MG63 (cell line): Measurements from ENCODE around the gene RYR2. TPM values are rescaled to one million over a fixed set of nuclear protein-coding genes. Genes with fewer than 3 reads are reported as not detected.

Source experiments
- DNase-seq: peaks from one replicate; pipeline ENCODE4 v3.0.0-alpha.2; 2020
- H3K27me3 ChIP-seq: fragments of 250-450 bp; sonication (Bioruptor Pico); 2 replicates; pipeline ENCODE4 v1.5.1; 2020; ENCODE audit warnings: mild to moderate bottlenecking, moderate library complexity
- H3K36me3 ChIP-seq: fragments of 250-450 bp; sonication (Bioruptor Pico); 2 replicates; pipeline ENCODE4 v1.5.1; 2020; ENCODE audit warnings: mild to moderate bottlenecking, moderate library complexity
- H3K4me3 ChIP-seq: fragments of 250-450 bp; sonication (Bioruptor Pico); 2 replicates; pipeline ENCODE4 v1.5.1; 2020; ENCODE audit warnings: mild to moderate bottlenecking, moderate library complexity
- H3K9me3 ChIP-seq: fragments of 250-450 bp; sonication (Bioruptor Pico); 2 replicates; pipeline ENCODE4 v1.5.1; 2020; ENCODE audit warnings: mild to moderate bottlenecking, moderate library complexity
- total RNA-seq: library from RNA; depleted of rRNA; stranded (reverse); fragments of >200 nt; shearing (Covaris generic); gene quantifications from 2 replicates; pipeline ENCODE4 v1.2.3, GENCODE V29; 2014; ENCODE audit warnings: low replicate concordance

RYR2 gene
- total RNA-seq, 1 experiment from 2014 or later: 0.26 TPM

DNA sequence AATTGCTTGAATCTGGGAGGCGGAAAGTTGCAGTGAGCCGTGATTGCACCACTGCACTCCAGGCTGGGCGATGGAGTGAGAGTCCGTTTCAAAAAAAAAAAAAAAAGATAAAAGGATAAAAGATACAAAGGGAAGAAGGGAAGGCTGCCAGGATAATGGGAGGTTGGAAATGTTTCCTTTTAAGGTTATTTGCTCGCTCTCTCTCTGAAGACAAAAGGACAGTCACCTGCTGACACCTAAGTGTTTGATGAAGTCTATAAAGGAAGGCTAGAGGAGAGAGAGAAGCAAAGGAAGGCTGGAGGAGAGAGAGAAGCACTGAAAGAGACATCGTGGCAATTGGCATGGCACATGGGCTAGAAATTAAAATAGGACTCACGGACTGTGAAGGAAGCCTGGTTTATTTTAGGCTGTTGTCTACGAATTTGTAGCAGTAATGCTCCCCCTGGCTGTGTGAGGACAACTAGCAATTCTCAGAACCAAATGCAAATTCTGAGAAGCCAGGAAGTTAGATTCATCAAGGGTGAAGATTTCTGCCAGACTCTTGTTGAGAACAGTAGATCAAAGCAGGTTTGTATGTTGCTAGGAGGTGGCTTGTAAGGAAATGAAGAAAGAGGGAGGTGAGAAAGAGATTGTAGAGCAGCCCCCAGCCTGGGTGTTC, 694.5 kb downstream of the RYR2 start:
- Histone ChIP-seq H3K27me3 (no peaks in the 10 kb centered on the region), H3K9me3 (no peaks in the 10 kb centered on the region; the same call in 1 of the 2 replicates), H3K36me3 (no peaks in the 10 kb centered on the region), H3K4me3 (no peak overlapping the region)
- DNase-seq: peak; percentile 22

DNA sequence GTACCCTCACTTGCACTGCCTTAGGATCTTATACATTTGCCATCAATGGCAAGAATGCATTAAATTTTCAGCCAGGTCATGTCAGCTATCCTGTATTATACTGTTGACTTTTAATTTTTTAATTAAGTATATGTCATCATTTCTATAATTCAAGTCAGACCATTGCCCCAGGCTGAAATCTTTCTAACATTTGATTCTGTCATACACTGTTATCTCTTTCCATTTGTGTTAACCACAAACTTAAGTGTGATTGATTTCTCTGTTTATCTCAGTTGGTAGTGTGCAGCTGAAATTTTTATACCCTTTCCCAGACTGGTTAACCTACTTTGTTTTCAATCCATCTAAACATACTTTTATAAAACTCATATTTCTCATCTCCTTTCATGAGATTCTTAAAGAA, 695.5 kb downstream of the RYR2 start:
- DNase-seq: no peak
- no peaks in the 10 kb centered on the region for H3K27me3 ChIP-seq
- no peaks in the 10 kb centered on the region; the same call in 1 of the 2 replicates for H3K9me3 ChIP-seq

DNA sequence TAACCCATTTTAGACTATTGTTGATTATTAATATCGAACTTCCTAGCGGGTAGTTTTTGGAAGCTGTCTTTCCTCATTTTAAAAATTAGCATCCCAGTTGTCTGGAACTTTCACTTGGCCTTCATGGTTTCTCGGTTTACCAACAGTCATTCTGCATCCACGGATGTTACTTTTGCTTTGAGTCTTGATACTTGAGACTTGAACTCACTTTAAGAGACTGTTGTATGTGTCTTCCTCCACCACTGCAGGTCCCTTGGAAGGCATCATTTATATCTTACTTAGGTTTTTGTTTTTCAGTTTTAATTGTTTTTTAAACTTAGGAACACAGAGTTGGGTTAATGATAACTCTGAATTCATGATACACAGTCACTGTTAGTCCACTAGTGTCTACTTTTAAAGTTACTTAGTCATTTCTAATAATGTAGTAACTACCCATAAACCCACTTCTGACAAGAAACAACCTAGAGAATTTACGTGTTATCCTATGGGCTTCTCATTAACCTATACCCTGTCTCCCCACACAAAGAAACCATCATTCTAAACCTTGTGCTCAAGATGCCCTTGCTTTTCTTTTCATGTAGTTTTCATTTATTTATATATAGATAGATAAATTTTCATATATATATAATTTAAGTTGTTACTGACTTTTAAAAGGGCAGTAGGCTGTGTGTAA, 696.1 kb downstream of the RYR2 start:
- Histone ChIP-seq H3K9me3 (no peaks in the 10 kb centered on the region; the same call in 1 of the 2 replicates), H3K36me3 (no peaks in the 10 kb centered on the region), H3K4me3 (no peak overlapping the region), H3K27me3 (no peaks in the 10 kb centered on the region)
- no peak for DNase-seq

More for the DNA sequence above, 695.5 kb downstream of the RYR2 start:
- Histone ChIP-seq H3K4me3 (no peak overlapping the region), H3K36me3 (no peaks in the 10 kb centered on the region)

DNA sequence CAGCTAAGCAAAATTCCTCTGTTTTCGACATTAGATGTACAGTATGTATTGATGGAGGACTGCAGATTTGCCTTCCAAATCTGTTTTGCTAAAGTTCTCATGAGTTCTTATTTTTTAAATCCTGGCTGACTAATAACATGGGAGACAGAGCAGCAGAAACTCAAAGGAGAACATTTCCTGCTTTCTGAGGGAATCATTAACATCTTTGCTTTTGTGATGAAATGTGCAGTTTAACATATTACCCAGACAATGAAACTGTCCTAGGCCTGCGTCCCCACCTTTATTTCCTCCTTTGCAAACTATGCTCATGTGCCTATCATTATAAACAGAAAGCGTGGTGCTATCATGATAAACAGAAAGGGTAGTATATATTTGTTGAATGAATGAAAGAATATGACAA, 698.9 kb downstream of the RYR2 start:
- Histone ChIP-seq H3K9me3 (no peaks in the 10 kb centered on the region; the same call in 1 of the 2 replicates), H3K4me3 (no peak overlapping the region), H3K27me3 (no peaks in the 10 kb centered on the region), H3K36me3 (no peaks in the 10 kb centered on the region)
- no peak for DNase-seq

DNA sequence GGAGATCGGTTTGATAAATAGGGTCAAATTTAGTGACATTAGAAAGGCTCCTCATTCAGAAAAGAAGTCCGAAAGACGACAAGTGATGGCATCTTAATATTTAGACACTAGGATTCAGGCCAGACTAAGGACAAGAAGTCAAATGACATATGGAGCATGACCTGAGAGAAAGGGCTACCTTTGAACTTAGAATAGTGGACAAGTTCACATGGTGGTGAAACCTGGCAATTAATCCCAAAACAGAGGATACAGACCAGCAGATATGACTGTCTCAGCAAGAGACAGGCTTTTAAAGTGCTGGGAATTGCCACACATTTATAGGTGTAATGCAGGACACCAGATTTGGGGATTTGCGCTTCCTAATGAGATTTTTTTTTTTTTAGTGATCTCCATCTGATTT, 703.6 kb downstream of the RYR2 start:
- H3K36me3 ChIP-seq: no peaks in the 10 kb centered on the region

DNA sequence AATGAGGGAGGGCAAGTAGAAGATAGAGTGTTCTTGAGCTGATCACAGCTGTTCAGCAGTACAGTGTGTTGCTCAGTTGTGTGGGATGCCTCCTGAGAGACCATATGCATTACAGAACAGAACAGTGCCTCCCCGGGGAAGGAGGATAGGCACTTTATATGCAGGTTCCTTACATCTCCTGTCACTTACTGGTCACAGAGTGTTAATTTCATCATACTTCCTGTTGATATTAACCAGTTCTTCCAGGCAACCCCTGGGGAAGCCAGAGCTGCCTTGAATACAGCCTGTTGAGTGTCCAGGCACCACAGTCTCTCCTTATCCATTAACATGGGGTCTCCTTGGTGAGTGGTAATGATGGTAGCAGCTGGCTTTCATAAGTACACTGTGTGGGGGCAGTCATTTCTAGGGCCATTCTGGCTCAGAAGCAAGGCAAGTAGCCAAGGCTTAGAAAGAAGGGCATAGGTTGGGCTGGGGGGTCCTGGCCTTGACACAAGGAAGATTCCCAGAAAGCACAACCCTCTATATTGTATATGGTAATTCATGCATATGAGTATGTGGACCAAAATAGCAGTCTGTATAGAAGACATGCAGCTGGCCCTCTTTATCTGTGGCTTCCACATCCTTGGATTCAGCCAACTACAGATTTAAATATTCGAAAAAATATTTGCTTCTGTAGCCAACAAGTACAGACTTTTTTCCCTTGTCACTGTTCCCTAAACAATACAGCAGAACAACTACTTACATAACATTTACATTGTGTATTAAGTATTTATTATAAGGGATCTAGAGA, 706.4 kb downstream of the RYR2 start:
- Histone ChIP-seq H3K4me3 (no peak overlapping the region), H3K9me3 (no peaks in the 10 kb centered on the region), H3K27me3 (no peaks in the 10 kb centered on the region), H3K36me3 (no peaks in the 10 kb centered on the region)
- DNase-seq: no peak

More for the DNA sequence above, 703.6 kb downstream of the RYR2 start:
- Histone ChIP-seq H3K27me3 (no peaks in the 10 kb centered on the region), H3K4me3 (no peak overlapping the region), H3K9me3 (no peaks in the 10 kb centered on the region)
- DNase-seq: no peak

DNA sequence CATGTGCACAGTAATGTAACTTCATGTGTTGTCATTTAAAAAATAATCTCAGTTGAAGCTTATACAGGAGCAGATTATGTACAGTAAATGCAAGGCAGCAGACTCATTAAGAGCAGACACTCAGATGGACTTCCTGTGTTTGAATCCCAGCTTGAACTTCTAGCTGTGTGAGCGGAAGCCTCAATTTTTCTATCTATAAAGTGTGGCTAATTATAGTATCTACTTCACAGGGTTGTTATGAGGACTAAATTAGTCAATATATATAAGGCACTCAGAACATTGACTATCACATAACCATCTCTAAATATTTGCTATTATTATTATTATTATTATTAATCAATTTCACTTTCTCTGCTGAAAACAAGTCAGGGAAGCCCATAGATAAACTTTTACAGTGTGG, 707.1 kb downstream of the RYR2 start:
- no peaks in the 10 kb centered on the region for H3K9me3 ChIP-seq
- no peaks in the 10 kb centered on the region for H3K36me3 ChIP-seq
- DNase-seq: no peak

DNA sequence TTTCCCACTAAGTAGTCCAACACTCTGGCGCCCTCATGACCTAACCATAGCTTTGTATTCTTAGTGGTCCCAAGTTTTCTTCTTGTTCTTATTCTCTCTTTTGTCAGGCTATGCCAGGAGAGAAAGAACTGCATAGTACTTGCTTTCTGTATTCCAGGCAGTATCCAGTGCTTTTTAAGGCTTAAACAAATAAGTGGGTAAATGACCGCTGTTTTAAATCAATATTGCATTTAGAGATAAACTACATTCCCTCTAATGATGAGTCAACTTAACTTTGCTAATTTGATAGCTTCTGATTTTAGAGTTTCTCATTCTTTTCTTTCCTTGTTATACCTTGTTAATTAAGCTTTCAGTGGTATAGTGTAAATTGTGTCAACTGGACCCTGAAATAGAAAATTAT, 709.1 kb downstream of the RYR2 start:
- Histone ChIP-seq H3K27me3 (no peaks in the 10 kb centered on the region), H3K9me3 (no peaks in the 10 kb centered on the region), H3K4me3 (no peak overlapping the region), H3K36me3 (no peaks in the 10 kb centered on the region)
- no peak for DNase-seq

More for the DNA sequence above, 707.1 kb downstream of the RYR2 start:
- Histone ChIP-seq H3K4me3 (no peak overlapping the region), H3K27me3 (no peaks in the 10 kb centered on the region)

DNA sequence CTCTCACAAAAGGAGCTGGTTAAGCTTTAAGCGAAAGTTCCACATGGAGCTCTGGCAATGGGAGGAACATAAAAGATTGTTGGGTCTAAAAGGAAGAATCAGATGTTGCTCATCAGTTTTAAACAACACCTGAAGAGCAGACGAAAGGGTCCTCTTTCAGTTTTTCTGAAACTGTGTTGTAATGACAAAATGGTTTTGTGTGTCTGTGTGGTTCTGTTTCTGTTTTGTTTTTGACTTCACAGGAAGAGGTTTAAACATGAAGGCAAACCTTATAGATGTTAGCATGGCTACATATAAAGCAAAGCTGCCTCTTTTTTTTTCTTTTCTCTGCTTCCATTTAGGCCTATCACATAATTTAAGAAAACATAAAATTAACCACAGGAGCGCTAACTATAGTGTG, 712.6 kb downstream of the RYR2 start:
- H3K36me3 ChIP-seq: no peaks in the 10 kb centered on the region
- DNase-seq: no peak
- H3K9me3 ChIP-seq: no peaks in the 10 kb centered on the region
- H3K4me3 ChIP-seq: no peak overlapping the region
- H3K27me3 ChIP-seq: no peaks in the 10 kb centered on the region

DNA sequence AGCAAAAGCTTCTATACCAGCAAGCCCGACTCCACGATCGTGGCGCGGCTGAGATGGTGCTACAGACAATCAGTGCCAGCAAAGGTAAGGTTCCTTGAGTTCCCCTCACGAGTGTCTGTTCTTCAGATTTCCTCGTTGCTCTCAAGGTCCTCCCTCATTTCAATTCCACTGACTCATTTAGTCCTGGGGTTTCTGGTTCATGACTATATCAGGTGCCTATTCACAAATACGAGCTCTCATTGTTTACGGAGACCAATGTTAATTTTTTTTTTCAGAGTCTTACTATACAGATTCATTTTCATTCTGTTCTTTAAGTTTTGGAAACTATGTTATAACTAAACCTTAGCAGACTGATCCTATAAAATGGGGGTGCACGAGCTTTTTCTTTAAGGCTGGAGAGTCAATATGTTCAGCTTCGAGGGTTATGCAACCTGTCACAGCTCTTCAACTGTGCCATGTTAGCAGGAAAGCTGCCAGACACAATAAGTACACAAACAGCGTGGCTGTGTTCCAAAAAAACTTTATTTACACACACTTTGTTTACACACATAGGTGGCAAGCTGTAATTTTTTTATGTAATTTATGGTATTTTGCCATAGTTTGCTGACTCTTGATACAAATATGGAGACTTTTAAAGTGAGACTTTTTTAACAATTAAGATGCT, 714.5 kb downstream of the RYR2 start:
- H3K9me3 ChIP-seq: no peaks in the 10 kb centered on the region
- H3K36me3 ChIP-seq: no peaks in the 10 kb centered on the region
- no peak for DNase-seq
- no peaks in the 10 kb centered on the region for H3K27me3 ChIP-seq
- H3K4me3 ChIP-seq: no peak overlapping the region

DNA sequence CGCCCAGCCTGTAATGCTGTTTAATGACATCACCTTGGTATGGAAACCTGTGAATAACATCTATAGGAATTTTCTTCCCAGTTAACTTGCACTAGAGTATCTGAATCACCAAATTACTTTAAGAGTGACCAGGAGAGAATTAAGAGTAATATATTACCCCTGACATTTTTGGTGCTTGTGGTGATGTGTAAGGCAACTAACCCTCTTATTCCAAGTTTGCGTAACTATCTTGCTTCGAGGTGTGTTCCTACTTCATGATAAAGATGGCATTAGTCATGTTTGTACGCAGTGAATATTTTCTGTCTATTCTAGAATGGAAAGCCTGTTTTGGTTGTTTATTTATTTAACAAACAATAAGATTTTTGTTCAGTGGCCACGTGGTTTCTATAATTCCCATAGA, 717.4 kb downstream of the RYR2 start:
- no peaks in the 10 kb centered on the region for H3K9me3 ChIP-seq
- DNase-seq: no peak
- no peaks in the 10 kb centered on the region for H3K27me3 ChIP-seq
- no peaks in the 10 kb centered on the region for H3K36me3 ChIP-seq
- H3K4me3 ChIP-seq: no peak overlapping the region

DNA sequence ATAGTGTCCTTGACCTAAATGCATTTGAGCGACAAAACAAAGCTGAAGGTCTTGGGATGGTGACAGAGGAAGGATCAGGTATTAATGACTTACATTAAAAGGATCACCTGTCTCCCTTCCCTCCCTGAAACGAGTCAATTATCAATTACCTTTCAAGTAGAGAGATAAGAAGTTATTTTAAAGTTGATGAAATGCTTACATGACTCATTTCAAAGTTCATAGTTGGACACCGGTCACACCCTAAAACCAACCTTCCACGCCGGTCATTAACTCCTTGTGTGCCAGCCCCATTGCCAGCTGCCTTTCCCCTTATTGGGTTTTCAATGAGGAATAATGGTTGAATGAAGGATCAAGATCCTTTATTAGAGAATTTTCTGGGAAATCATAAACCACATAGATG, 719.0 kb downstream of the RYR2 start:
- Histone ChIP-seq H3K9me3 (no peaks in the 10 kb centered on the region), H3K27me3 (no peaks in the 10 kb centered on the region), H3K36me3 (no peaks in the 10 kb centered on the region), H3K4me3 (no peak overlapping the region)
- DNase-seq: no peak

DNA sequence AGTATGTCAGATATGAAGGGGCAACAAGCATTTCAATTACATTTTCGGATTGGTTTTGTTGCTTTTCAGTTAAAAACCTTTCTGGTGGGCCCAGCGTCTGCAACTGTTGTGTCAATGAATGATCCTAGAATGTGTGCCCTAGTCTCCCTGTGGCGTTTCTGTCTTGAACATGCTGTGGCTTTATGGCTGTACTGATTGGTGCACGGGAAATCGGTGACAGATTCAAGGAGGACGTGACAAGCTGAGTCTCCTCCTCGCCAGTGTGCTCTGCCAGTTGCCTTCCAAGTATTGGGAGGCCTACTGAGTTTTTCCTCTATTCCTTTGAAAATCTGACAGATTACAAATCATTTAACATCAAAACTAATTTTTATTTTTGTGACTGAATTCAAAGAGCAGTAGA, 721.2 kb downstream of the RYR2 start:
- Histone ChIP-seq H3K36me3 (no peaks in the 10 kb centered on the region), H3K9me3 (no peaks in the 10 kb centered on the region), H3K27me3 (no peaks in the 10 kb centered on the region; the same call in 1 of the 2 replicates), H3K4me3 (no peak overlapping the region)
- no peak for DNase-seq

DNA sequence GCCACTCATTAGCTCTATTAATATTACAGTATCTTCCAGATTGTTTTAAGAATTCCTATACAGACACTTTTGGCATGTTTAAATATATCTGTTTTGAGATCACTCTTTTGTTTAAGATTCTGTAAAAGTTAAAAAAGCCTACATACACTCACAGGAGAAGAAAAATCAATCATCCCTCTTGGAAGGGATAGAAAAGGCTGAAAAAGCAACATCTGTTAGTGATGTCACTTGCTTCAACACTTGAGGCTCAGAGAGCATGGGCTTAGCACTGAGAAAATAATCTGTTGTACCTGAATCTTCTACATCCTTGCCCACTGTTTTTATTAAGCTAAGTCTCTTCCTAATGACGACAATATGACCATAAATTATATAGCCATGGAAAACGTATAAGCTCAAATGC, 721.8 kb downstream of the RYR2 start:
- H3K9me3 ChIP-seq: no peaks in the 10 kb centered on the region
- H3K36me3 ChIP-seq: no peaks in the 10 kb centered on the region
- no peak for DNase-seq
- no peaks in the 10 kb centered on the region; the same call in 1 of the 2 replicates for H3K27me3 ChIP-seq
- H3K4me3 ChIP-seq: no peak overlapping the region

DNA sequence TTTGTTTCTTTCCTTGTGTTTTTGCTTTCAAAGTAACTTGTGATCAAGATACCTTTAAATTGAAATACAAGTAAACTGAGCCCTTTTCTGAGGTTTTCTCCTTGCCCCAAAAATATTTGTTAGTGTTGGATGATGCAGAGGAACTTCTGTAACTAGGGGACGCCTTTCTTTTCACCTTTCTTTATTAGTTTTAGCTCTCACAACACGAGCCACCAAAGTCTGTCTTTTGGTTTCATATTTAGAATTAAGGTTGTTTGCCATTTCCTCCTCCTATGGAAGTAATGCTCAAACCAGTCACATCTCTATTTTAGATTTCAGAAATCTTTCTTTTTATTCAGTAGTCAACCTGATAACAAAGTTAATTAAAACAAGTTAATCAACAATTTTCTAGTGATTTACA, 727.9 kb downstream of the RYR2 start:
- DNase-seq: no peak
- H3K27me3 ChIP-seq: no peaks in the 10 kb centered on the region; the same call in 1 of the 2 replicates
- H3K4me3 ChIP-seq: peak overlapping the region; percentile 20
- no peaks in the 10 kb centered on the region for H3K36me3 ChIP-seq
- no peaks in the 10 kb centered on the region for H3K9me3 ChIP-seq

DNA sequence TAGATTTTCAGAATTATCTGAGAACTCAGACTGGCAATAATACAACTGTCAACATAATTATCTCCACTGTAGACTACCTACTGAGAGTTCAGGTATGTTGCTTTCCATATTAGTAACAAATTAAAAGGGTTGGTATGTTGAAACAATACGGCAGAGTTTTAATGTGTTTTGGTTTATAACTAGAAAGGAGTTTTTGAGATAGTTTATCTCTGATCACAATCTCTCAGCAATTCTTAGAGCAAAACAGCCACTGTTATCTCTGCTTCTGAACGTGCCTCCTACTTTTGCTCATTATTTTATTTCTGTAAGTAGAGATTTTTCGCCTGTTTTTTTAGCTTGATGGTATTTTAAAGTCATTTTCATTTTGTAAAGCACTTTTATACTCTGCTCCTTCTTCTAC, 730.0 kb downstream of the RYR2 start:
- no peaks in the 10 kb centered on the region for H3K27me3 ChIP-seq
- H3K4me3 ChIP-seq: no peak overlapping the region
- no peaks in the 10 kb centered on the region for H3K36me3 ChIP-seq
- H3K9me3 ChIP-seq: no peaks in the 10 kb centered on the region
- DNase-seq: no peak

DNA sequence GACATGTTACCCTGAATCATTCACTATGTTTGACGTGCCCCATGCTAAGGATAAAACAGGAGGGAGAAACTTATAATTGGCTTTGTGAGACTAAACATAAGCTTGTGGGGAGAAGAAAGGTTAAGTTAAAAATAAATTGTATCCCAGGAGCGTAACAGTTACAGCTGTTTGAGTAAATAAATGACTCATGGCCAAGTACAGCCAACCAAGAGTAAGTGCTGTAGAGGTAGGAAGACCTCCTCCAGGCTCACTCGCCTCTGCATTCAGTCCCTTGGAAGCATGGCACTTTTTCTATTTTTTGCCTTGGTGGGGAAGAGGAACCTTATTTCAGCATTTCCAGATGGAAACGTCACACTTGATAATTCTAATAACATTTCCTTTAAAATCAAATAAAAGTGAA, 732.3 kb downstream of the RYR2 start:
- Histone ChIP-seq H3K36me3 (no peaks in the 10 kb centered on the region), H3K4me3 (no peak overlapping the region), H3K27me3 (no peaks in the 10 kb centered on the region), H3K9me3 (no peaks in the 10 kb centered on the region)
- DNase-seq: no peak
